ENCODE results near the gene CCL8.

CCL8 gene

DNA sequence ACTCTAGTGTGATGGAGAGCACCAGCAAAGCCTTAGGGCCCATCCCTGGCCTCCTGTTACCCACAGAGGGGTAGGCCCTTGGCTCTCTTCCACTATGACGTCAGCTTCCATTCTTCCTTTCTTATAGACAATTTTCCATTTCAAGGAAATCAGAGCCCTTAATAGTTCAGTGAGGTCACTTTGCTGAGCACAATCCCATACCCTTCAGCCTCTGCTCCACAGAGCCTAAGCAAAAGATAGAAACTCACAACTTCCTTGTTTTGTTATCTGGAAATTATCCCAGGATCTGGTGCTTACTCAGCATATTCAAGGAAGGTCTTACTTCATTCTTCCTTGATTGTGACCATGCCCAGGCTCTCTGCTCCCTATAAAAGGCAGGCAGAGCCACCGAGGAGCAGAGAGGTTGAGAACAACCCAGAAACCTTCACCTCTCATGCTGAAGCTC is at the start of gene CCL8:
TSS of gene CCL8 (plus strand) at position 397 of the 445 bp plus-strand sequence. CDS start 67 bp downstream, outside the sequence.
- DNase-seq (ENCODE audit: low spot score): no peak

GRCh38 chr17:34269969-34270368 is 49.3 kb upstream of the CCL8 start, which contains the start of gene CCL7:
CCL7 (plus strand) TSS chr17:34270221; CDS start chr17:34270291, 70 bp downstream.
- DNase-seq (ENCODE audit: low spot score): no peak

- DNase-seq (ENCODE audit: low spot score): no peak
Observed at GRCh38 chr17:34275881-34276280, 43.4 kb upstream of the CCL8 start.

- no peak for DNase-seq (ENCODE audit: low spot score)
Observed at GRCh38 chr17:34276826-34277225, 42.4 kb upstream of the CCL8 start.

GRCh38 chr17:34283571-34283970 is 35.7 kb upstream of the CCL8 start:
- no peak for DNase-seq (ENCODE audit: low spot score)

GRCh38 chr17:34285286-34285792 is 33.9 kb upstream of the CCL8 start, which contains the start of gene CCL11:
CCL11 (plus strand) TSS chr17:34285742; CDS start chr17:34285809, 67 bp downstream.
- DNase-seq (ENCODE audit: low spot score): no peak

- no peak for DNase-seq (ENCODE audit: low spot score)
Observed at GRCh38 chr17:34287875-34288274, 31.4 kb upstream of the CCL8 start.

GRCh38 chr17:34290586-34290985 is 28.6 kb upstream of the CCL8 start:
- DNase-seq (ENCODE audit: low spot score): no peak

DNA sequence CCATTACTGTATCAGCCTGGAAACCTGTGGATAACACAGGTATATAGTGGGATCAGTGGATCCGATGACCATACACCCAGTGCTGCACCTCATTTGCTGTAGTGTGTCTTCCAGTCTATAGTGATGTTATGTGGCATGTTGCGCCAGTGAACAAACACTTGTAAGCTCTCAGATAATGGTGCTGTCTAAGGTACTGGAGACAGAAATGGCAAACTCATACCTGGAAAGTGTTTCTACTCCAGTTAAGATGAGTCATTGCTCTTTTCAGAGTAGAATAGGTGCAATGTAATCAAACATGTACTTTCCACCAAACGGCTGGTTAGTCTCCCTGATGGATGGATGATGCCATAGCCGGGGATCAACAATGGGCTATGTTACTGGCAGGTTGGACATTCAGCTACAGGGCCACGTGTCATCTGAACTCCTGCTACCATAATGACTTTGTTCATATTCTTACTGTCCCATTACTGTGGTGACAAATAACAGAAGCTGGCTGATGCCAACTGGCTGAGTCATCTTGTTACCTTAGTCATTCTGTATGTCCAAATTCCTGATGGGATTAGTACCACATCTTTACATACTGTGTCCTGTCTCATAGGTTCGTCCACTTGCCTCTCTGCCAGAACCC is 27.4 kb upstream of the CCL8 start:
- DNase-seq (ENCODE audit: low spot score): no peak

DNA sequence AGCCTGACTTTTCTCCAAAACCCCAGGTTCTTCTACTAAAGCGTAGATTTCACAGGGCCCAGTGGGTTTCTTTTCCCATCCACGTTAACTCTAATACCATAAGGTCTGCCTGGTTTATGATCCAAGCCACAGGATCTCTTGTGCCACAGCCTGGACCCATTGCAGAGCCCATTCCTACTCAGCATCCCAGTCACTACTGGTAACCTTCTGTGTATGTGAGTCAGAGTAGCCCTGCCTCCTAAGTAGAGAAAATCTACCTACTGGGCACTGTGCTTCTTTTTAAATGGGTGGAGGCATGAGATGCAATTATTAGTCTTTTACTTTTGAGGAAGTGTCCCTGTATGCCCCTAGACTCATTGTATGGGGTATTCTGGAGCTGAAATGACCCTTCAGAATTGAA is 20.2 kb upstream of the CCL8 start:
- no peak for DNase-seq (ENCODE audit: low spot score)

GRCh38 chr17:34299956-34300577 is 19.2 kb upstream of the CCL8 start:
- no peak for DNase-seq (ENCODE audit: low spot score)

DNA sequence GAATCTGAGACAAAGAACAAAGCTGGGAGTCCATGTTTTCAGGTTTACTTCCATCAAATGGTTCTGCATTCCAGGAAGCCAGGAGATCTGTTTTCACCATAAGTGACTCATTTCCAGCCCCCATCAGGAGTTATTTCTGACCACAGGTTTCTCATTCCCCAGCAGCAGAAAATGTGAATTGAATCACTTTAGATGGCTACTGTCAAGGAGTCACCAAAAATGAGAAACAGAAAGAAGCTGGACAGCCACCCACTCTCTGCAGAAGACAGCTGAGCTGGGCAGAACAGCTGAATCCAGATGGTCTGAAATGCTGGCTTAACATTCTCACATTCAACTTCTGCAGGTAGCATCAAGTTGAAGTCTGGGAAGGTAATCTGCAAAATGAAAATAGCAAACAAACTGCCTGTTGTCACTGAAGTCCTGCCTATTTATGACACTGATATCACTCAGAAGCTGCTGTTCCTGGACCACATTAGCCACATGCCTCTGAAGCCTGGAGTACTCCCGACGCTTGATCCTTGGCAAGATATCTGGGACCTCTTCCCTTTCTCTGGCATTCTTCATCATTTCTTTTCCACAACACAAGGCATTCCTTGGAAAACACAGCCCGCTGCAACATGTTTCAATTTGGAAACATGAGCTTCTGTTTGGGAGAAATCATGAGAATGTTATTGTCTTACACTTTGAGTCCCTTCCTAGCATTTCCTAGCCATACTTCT is 18.4 kb upstream of the CCL8 start:
- DNase-seq (ENCODE audit: low spot score): no peak

DNA sequence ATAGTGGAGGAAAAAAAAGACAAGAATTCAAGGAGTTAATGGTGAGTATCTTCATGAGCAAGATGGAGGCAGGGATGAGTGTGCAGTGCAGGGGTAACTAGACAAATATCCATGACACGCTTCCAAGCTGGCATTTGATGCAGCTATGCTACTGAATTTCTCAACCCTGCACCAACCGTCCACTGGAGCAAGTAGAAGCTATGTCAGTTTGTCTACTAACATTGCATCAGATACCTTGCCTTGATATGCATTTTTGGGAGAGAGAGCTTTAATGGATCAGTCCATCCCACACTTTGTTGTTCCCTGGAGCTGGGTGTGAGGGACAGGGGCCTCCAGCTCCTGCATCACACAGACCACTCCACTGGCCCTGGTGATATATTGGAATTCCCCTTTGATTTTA is 17.2 kb upstream of the CCL8 start:
- DNase-seq (ENCODE audit: low spot score): no peak

- no peak for DNase-seq (ENCODE audit: low spot score)
Observed at GRCh38 chr17:34302636-34303035, 16.6 kb upstream of the CCL8 start.

DNA sequence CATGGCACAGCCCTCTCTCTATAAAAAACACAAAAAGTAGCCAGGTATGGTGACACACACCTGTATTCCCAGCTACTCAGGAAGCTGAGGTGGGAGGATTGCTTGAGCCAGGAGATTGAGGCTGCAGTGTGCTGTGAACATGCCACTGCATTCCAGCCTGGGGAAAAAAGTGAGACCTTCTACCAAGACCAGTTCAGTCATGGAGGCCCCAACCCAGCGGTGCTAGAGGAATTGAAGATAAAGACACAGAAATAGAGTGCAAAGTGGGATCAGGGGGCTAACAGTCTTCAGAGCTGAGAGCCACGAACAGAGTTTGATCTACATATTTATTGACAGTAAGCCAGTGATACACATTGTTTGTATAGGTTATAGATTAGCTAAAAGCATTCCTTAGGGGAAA is 15.6 kb upstream of the CCL8 start:
- no peak for DNase-seq (ENCODE audit: low spot score)

DNA sequence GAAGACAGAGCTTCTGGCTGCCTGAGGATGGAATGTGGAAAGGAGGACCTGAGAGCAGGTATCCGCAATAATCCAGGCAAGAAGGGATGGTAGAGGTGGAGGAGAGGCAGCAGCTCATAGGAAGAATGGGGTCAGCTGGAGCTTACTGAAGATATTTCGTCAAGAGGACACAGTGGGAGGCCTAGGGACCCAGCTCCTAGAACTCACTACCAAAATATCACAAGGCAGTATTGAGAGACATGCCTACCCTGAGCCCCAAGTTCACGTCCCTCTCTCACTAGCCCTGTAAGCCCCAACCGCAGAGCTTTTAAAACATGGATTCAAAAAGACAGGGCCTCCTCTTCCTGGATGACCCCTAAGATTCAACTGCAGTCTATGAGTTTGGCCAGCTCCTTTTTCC is 14.2 kb upstream of the CCL8 start:
- no peak for DNase-seq (ENCODE audit: low spot score)

DNA sequence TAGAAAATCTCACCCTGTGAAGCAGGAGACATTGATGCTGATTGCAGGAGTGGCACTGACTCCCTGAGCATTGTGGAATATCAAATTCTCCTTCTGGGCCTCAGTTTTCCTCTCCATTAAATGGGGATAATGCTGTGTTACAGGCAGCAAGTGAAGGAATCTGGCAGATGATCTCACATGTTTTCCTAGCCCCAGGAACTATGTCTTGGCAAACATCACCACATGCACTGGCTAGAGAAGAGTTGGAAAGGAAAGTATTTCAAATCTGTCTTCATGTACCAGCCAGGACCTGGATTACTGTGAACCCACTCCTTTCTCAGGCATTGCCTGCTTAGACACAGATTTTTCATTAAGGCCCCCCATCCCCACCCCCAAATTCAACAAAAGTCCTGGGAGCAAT is 13.6 kb upstream of the CCL8 start:
- no peak for DNase-seq (ENCODE audit: low spot score)

DNA sequence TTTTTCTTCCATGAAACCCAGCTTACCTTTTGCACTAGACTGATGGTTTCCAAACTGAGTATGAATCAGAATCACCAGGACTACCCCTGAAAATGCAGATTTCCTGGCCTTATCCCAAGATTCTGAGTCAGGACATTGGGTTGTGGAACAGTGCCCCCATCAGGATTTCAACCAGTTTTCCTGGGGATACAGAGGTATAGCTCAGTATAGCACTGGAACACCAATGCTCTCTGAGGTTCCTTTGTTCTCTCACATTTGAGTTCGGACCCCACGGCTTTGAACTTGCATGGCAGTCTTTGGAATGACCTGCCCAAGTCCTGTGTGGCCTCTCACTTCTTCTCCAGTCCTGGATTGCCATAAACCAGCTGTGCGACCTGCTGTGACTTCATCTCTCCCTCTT is 12.8 kb upstream of the CCL8 start:
- peak; percentile 51 for DNase-seq (ENCODE audit: low spot score)

- DNase-seq (ENCODE audit: low spot score): no peak
Observed at GRCh38 chr17:34307110-34307509, 12.1 kb upstream of the CCL8 start.

GRCh38 chr17:34308371-34308770 is 10.9 kb upstream of the CCL8 start:
- DNase-seq (ENCODE audit: low spot score): no peak

GRCh38 chr17:34311291-34311690 is 7.9 kb upstream of the CCL8 start:
- DNase-seq (ENCODE audit: low spot score): no peak

DNA sequence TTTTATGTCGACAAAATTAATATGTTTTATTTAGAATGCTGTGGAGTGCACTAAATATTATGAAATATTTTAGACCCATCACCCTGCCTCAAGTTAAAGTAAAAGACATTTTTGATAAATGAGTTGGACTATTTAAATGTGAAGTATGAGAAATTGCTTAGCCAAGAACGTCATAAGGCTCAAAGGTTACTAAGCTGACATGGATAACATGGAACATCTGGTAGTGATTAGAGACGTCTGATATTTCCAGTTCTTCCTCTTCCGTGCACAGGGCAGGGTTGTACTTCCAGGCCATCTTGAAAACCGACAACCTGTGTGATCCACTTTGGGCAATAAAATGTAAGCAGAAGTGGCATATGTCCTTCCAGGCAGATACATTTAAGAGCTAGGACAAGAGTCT is 7.2 kb upstream of the CCL8 start:
- no peak for DNase-seq (ENCODE audit: low spot score)

GRCh38 chr17:34313164-34313563 is 6.1 kb upstream of the CCL8 start:
- DNase-seq (ENCODE audit: low spot score): no peak
